Measurements from ENCODE around the gene PPP1R10. TPM values are rescaled to one million over a fixed set of nuclear protein-coding genes. Genes with fewer than 3 reads are reported as not detected.

The PPP1R10 gene
- total and polyA plus RNA-seq, 2 of the 13 experiments (the other 11 are each of a cell fraction or from before 2014, with no cell fraction given), result 26.3 to 38.4 TPM

- TF ChIP-seq ZNF740 (CRISPR knock-in tag; IDR thresholded peaks at IDR 0.05), result 0 out of 2 replicates have a peak, but pooled peaks have one; percentile 49
- peak; percentile 84; the same call in 1 of the 2 replicates for TF ChIP-seq ZNF446 (CRISPR knock-in tag; IDR thresholded peaks at IDR 0.05)
- TF ChIP-seq MIXL1 (CRISPR knock-in tag; IDR thresholded peaks at IDR 0.05), result peak; percentile 86; the same call in 1 of the 2 replicates
- peak; percentile 95 for TF ChIP-seq TFDP2 (CRISPR knock-in tag; IDR thresholded peaks at IDR 0.05)
- TF ChIP-seq GATAD2A (CRISPR knock-in tag; IDR thresholded peaks at IDR 0.05), result no peak; the same call in none of the 2 replicates
- TF ChIP-seq, protein P1, sequence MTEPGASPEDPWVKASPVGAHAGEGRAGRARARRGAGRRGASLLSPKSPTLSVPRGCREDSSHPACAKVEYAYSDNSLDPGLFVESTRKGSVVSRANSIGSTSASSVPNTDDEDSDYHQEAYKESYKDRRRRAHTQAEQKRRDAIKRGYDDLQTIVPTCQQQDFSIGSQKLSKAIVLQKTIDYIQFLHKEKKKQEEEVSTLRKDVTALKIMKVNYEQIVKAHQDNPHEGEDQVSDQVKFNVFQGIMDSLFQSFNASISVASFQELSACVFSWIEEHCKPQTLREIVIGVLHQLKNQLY (CRISPR knock-in tag; IDR thresholded peaks at IDR 0.05), result 0 out of 2 replicates have a peak, but pooled peaks have one; percentile 6
- peak; percentile 51; the same call in 1 of the 2 replicates for TF ChIP-seq ZNF776 (CRISPR knock-in tag; IDR thresholded peaks at IDR 0.05)
- TF ChIP-seq GTF3A (CRISPR knock-in tag; conservative IDR thresholded peaks at IDR 0.05), result peak; percentile 90; the same call in 1 of the 2 replicates
- peak; percentile 86 for TF ChIP-seq PATZ1 (CRISPR knock-in tag; IDR thresholded peaks at IDR 0.05)
- TF ChIP-seq THAP9 (CRISPR knock-in tag; IDR thresholded peaks at IDR 0.05; ENCODE audit: borderline replicate concordance), result peak; percentile 97
- TF ChIP-seq BCL3 (CRISPR knock-in tag; IDR thresholded peaks at IDR 0.05), result peak; percentile 83
- TF ChIP-seq NR1H2 (CRISPR knock-in tag; IDR thresholded peaks at IDR 0.05; ENCODE audit: borderline replicate concordance, low read depth), result peak; percentile 97
- peak; percentile 40; the same call in 1 of the 2 replicates for TF ChIP-seq PPARG (CRISPR knock-in tag; conservative IDR thresholded peaks at IDR 0.05)
Measured at GRCh38 chr6:30556906-30557682, 59.9 kb downstream of the PPP1R10 start, which contains the start of gene PRR3 (continued).
